DMS79 (cell line): ENCODE results near the gene TMTC1.

Source experiments
- DNase-seq: peaks from one replicate; lab custom pipeline; 2025; lab: John Stamatoyannopoulos, UW

The TMTC1 gene

DNA sequence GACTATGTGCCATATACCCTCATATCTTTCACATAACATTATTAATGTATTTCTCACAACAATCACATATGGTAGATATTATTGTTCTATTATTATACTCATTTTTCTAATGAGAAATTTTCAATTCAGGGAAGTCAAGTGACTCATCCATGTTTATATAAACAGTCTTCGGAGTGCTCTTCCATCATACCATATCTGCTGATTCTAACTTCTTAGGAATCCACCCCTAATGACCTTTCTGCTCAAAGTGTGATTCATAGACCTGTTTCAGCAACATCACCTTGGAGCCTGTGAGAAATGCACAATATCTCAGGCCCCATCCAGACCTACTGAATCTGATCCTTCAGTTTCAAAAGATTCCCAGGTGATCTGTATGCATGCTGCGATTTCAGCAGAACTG lies 246.4 kb downstream of the TMTC1 start:
- DNase-seq, result no peak

DNA sequence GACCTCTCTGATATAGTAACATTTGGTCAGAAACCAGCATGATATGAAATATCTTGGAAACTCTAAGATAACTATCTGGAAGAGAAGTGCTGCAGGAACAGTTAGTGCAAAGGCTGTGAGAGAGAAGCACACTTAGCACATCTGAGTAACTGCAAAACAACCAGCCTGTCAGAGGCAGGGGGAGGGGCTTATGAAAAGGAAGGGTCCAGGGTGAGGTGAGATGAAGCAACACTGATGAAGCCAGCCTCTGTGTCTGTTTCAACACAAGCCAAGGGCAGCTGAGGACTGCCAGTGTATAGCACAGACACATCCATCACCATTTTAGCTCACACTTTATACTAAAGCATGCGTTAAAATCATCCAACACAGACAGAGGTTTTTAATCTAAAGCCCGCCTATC lies 248.8 kb downstream of the TMTC1 start:
- DNase-seq, result no peak

DNA sequence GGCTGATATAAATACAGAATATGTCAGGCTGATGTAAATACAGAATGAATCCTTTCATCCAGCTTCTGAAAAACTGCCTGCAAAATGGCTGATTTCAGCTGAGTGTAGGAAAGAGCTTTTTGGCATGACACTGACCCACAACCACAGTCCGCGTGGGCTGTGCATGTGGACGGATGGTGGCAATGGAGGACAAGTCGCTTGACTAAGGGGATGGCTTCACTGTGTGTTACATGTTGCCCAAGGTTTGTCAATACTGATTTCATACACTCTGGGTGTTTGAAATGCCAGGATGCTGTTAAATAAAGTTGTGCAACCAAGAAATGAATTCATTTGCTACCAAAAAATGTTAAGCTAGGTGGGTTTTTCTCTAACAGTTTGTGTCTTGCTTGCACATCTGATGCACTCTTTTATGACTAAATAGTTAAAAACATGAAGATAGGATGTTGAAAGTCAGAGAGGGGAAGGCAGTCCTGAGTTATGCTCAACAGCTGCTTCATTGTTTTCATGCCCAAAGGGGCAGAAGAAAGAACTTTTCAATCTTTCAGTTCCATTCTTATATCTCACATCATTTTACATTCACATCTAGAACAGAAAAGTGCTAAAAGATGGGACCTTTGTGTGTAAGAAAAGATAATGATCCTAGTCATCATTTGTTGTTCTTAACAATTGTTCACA lies 249.8 kb downstream of the TMTC1 start:
- no peak for DNase-seq

DNA sequence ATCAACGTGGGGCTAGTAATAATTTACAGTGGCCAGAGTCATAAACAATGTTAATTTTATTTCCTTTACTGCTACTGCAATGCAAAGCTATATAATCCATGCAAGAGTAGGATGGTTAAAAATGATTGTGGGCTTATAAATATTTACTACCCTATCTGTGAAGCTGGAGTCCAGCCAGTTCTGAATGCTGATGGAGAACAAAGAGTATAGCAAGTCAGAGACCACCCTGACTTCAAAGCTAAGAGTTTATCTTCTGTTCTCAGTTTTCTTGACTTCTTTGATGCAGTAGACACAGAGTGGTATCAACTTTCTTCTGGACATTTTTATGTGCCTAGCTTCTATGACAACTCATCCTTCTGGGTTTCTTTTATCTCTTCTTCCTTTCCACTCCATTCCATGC lies 252.3 kb downstream of the TMTC1 start:
- no peak for DNase-seq

DNA sequence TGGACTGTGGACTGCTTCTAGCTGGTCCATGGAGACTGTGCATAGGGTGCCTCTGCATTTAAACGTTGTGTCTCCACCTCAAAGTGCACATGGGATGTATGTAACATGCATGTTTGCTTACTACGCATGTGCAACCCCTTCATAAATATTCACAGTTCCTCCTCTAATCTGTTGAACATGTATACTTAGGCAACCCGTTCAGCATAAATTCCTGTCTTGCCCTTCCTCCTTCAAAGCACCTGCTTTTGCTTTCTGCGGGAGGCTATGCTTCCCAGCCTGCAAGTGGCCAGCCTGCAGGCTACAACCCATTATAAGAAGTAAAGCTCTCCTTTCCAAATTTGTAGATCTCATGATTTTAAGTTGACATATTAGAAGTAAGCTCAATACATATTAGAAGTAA lies 253.3 kb downstream of the TMTC1 start:
- DNase-seq, result no peak

DNA sequence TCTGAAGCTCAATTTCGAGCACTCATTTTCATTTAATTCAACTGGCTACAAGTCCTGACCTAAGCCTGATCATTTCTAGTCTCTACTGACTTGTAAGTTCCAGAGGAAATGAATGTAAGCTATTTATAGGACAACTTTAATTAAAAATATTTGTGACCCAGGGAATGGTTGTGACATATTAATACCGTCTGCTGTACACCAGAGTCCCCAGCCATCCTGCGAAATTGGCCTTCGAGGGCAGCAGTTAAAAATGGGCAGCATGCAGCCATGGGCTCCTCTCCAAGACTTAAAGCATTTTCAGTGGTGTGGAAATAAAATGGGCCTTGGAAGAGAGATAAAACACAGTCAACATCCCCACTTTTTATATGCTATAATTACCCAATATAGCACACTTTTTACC lies 255.6 kb downstream of the TMTC1 start:
- no peak for DNase-seq

DNA sequence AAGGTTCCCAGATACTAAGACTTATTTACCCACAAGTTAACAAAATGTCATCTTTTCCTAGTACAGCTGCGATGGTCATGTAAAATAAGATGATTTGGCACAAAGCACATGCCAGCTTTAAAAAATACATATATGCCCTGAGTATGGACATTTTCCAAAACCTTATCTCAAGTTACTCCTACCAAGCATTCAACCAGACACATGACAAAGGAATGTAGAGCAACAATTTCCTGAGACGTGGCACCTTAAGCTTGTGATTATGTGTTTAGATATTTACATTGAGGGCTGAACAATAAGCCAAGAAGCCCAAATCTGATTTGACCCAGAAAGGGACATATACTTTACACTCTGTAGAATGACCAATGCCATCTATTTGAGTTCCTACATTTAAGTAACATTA lies 261.8 kb downstream of the TMTC1 start:
- DNase-seq, result no peak

DNA sequence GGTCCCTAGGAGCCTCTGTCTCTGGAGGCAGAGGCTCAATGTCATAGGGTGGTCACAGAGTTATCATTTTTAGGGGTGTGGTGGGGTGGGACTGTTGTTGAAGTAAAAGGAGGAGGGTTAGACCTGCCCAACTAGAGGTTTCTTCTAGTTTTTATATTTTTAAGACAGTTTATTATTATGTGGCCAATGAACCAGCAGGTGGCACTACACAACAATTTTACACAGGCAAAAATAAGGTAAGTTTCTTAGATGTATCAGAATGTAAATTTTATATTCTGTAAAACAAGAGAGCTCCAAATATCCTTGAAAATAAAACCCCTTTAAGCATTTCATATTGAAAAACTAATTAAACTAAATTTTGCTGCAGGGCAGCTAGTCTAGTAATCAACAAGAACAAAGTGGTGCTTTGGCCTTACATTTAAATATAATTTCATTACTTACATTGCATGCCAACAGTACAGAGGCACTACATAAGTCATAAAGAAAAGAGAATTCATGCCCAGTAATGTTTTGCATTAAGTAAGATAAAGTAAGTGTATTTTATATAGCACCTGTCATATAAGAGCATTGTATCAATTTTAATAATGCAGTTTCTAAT lies 264.1 kb downstream of the TMTC1 start:
- no peak for DNase-seq

DNA sequence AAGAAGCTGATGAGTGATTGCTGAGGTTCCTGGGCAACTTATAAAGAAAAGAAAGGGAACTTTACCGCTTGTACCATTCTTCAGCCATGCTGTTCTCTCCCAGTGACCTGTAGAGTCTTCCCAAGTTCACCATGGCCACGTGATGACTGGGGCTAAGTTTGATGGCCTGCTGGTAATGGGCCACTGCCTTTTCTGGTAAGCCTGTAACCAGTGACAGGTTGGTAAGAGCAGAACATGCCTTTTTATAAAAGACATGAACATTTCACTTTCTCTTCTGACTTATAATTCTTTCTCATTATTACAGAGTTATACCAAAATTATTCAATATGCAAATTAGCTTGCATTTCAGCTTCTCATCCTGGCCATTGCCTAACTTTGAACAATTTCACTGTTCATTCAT lies 265.3 kb downstream of the TMTC1 start:
- no peak for DNase-seq

DNA sequence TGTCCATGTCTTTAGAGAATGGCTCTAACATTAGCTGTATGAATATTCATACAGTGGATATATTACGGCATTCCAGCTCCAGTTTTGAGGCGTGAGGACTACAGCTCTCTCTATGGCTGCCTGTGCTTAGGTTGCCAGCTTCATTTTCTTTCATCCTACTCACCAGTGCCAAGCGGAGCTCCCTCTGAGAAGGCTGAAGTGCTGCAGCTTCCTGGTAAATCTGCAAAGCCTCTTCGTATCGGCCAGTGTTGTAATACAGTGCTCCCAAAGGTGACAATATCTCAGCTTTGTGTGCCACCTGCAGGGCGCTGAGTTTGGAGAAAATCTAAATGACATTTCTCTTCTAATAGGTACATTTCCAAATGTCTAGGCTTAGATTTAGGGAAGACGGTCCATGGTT lies 266.5 kb downstream of the TMTC1 start:
- DNase-seq, result no peak

DNA sequence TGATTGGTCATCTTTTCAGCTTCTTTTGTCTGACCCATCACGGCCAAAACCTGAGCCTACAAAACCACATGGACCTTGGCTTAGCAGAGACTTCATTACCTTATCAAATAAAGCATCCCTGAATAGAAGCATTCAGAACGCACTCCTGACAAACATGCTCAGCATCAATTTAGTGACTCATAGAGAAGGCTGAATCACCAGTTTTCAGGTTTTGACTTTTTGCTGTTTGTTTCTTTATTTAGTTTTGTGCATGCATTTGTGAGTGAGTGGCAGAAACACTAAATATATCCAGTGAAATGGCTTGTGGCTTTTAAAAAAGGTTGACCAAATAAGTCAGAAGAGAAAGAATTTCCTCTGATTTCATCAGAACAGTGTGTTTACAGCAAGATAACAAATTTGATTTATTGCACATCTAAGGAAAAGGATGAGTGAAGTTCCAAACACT lies 267.3 kb downstream of the TMTC1 start:
- no peak for DNase-seq

DNA sequence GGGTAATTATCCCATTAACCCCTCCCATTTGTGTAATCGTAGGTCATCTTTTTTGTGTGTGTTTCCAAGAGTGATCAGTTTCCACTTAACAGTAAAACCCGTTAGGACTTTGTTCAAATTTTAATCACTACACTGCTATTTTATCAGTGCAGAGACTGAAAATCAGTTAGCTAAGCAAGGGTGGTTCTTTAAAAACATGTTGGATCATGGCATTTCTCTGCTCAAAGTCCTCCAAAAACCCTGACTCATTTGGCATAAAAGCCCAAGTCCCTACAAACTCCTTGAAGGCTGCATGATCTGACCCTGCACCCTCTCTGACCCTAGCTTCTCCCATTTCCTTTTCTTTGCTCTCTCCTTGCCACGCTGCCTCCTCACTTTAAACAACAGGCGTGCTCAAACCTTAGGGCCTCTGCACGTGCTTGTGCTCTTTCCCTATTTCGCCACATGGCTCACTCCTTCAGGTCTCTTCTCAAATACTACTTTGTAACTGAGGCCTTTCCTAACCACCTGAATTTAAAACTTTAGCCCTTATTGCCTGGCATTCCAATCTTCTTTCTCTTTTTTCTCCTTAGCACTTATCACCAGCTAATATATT lies 273.1 kb downstream of the TMTC1 start:
- DNase-seq, result no peak

DNA sequence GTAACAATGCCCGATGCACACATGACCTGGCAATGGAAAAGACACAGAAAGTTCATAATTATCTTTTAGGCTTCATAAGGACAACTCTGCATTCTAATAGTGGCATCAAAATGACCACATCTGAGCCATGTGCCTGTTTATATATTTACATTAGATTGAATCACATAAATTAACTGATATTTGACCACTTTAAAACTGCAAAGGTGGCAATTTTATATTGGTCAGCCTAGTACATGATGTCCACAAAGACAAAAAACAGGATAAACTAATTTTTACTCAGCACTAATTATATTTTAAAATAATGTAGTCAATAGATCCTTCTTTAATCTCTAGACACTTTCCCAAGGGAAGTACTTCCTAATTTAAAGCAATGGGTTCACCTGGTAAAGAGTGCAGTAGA lies 274.2 kb downstream of the TMTC1 start:
- no peak for DNase-seq

DNA sequence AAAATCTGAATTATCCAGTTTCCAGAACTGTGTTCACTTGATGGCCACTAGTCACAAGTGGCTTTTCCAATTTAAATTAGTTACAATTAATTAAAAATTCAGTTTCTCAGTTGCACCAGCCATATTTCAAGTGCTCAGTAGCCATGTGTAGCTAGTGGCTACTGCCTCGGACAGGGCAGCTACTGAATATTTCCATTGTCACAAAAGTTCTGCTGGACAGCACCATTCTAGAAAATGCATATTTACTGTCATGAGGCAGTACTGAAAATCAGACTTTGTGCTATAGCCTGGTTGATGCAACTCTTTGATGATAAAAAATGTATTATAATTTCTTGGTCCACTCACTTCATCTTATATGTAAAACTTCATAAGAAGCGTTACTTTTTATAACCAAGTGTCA lies 274.8 kb downstream of the TMTC1 start:
- no peak for DNase-seq

DNA sequence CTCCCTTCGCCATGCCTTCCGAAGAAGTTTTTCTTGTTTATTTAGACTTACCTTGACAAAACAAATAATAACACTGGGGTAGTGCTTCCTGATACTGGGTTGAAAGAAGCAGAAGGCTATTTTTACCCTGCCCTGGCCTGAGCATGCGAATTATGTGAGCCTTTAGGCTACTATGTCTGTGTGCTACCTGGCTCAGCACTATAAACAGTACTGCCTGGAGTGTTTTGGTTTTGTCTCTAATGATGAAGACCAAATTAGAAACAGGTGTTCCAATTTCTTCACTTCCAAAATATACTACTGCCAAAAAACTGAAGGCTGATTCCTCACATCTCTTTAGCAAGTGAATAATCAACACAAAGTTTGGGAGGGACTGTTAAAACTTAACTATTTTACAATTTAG lies 278.6 kb downstream of the TMTC1 start:
- DNase-seq, result no peak

DNA sequence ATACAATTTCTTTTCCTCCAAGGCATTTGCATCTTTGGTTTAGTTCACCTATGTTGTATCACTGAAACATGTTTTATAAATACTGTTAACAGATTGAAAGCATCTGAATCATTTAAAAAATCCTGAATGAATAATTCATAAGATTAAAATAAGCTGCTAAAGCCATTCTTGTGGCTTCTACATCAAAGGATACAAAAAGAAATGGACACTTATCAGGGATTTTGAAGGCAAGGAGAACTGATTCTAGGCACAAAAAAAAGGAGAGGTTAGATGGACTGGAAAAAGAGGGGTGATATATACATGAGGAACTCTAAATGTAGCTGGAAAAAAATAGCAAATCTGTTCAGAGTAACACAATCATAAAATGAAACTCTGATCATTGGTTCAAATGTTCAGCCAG lies 280.5 kb downstream of the TMTC1 start:
- DNase-seq, result no peak

DNA sequence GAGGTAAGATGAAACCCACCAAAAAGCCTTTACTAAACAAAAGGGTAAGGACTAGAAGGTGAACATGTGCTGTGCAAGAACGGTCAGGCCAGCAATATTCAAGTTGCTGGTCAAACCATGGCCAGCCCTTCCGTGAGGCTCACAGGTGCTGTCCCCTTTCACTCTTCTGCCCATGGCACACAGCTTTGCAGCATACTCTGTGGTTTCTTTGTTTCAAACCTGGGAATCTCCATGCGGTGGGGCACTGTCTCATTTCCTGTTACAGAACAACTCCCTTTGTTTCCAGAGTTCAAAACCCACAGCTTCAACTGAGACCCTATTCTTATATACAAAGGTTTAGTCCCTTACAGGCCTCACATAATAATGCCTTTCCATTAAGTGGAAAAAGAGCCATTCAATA lies 284.5 kb downstream of the TMTC1 start:
- no peak for DNase-seq

DNA sequence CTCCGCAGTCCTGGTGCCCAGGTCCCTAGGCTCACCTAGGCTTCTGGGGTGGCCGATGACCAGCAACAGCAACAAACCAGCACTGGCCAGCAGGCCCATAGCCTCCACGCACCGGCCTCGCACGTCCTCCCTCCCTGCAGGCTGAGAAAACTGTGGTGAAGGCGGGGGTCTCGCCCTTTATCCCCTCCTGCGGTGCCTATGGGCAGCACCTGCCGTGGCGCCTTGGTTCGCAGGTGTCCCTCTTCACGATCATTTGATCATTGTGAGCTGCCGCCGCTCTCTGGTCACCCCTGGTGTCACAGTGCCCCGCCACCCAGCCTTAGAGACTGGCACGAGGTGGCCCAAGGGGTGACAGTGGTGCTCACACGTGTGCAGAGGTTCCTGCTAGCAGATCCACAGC lies 286.2 kb downstream of the TMTC1 start, which contains the start of gene OVCH1:
Gene OVCH1, minus strand, starts transcription at position 99 of the 400 bp plus-strand sequence. Its CDS starts 0 bp downstream, at position 99.
- no peak for DNase-seq

DNA sequence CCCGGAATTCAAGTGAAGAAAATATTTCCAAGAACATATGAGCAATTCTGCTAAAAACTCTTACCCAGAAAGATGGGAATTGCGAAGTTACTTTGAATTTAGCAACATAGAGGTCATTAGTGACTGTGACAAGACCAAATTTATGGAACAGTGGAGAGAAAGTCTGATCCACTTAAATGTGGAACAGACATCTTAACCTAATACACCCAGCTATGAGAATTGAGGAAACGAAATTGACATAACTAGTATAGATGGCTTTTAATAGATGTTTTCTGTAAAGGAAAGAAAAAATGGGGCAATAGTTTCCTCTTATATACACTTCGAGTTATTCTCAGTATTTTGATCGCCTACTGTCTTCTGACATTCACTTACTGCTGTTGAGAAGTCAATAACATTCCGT lies 290.9 kb downstream of the TMTC1 start:
- DNase-seq, result no peak

DNA sequence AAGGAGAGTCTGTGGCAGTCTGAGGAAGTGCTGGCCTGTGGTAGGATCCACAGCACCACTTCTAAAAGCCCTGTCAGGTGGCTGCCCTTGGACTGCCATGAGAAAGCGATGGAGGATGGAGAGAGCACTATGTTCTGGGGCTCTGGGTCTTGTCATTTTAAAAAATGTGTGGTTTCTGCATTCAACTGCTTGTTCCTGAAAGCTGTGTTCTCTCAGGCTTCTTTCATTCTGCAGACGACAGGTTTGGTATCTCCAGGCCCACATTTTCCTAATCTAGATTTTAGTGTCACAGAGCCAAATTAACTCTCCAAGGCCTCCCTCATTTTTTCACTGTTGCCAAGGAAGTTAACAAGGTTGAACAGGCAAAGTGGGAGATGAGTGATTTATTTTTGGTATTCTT lies 296.8 kb downstream of the TMTC1 start:
- no peak for DNase-seq

DNA sequence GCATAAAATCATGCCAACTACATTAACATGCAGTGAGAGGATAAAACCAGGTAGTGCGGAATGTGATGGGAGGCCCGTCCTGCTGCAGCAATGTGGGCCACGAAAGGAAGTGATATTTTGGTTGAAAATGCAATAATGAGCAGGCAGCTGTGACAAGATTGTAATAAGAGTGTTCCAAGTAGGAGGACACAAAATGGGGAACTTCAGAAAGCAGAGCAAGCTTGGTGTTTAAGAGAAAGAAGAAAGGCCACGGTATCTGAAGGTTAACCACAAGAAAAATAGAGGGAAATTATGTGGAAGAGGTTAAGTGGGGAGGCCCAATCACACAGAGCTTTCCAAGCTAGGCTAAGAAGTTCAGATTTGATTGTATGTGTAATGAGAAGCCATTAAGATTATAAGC lies 320.5 kb downstream of the TMTC1 start:
- no peak for DNase-seq

DNA sequence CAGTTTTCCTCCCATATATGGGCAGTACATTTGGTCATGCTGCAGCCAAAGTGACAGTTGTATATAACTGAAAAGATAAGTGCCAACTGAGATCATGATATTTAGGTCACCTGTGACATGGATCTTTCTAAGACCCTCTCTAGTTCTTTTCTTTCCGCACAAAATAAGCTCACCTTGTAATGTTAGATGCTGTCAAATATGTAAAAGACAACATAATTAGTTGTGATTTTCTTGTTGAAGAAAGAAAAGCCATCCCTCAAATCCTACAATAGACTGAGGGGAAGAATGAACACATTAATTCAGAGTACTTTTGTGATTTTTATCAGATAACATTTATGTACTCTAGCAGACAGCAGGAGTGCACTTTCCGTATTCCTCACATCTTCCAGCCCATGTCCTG lies 323.7 kb downstream of the TMTC1 start:
- no peak for DNase-seq

DNA sequence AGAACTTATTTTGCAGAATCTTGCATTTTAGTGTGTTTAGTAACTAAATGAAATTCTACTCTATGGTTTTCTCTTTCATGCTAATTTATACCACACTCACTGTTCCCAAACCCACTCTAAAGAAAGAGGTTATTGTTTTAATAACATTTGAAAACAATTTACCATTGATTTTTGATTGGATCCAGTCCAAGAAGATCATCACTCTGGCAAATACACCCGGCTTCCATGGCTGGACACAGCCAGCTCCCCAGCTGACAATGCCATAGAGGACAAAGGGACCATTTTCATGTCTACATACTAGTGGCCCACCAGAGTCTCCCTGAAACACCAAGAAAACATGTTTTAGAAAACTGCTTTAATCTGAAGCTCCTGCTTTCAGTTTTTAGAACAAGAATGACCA lies 328.7 kb downstream of the TMTC1 start:
- DNase-seq, result no peak

DNA sequence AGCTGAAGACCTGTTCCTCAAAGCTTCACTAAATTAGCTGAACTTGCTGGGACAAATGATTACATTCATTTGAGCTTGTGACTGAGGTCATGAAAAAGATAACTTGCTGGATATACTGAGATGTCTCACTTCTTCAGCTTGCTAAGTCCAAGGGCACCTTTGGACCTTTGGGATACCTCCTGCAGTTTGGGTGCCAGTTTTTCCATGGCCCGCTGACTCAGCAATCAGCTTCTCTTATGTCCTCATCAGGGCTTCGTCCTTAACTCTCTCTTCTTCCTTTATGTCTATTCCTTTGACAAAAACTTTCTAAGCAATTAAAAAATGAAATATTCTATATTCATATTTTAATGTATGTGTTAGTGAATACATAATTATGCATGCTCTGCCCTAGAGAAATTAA lies 331.9 kb downstream of the TMTC1 start:
- DNase-seq, result no peak
